Measurements from ENCODE around the gene TRIB2.

- TF ChIP-seq POLR2AphosphoS5 (IDR thresholded peaks at IDR 0.05; ENCODE audit: low read depth, low read length): no peak
- TF ChIP-seq POLR2A (IDR thresholded peaks at IDR 0.05; ENCODE audit: low read depth, low read length): no peak
Observed at GRCh38 chr2:12725233-12726187, 8.8 kb downstream of the TRIB2 start.

Measured in GM12892 (cell line).